NCI-H226 (cell line): ENCODE results near the gene TIMM23.
"Not testable (repeated sequence)": the region's sequence is repeated elsewhere in the genome, so short reads cannot be mapped to it uniquely, and the experiment has no call there.

ENCODE experiments used
- DNase-seq: peaks from one replicate; pipeline ENCODE4 v3.0.0-alpha.2; 2015

TIMM23 gene, protein sequence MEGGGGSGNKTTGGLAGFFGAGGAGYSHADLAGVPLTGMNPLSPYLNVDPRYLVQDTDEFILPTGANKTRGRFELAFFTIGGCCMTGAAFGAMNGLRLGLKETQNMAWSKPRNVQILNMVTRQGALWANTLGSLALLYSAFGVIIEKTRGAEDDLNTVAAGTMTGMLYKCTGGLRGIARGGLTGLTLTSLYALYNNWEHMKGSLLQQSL

GRCh38 chr10:45972106-45972812 lies at the start of gene TIMM23:
Gene TIMM23 (plus strand): TSS chr10:45972489. CDS start chr10:45972625, 136 bp downstream.
- DNase-seq = peak; percentile 83

DNA sequence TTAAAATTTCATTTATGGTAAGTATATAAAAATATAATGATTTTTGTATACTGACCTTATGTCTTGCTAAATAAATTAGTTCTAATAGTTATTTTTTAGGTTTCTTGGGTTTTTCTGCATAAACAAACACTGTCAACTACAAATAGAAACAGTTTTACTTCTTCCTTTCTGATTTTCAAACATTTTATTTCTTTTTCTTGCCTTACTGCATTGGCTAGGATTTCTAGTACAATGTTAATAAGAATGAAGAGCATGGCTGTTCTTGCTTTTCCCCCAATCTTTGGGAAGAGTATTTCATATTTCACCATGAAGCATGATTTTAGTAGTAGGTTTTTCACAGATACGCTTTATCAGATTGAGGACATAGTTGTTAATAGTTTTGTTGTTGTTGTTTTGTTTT lies 45.5 kb upstream of the TIMM23 start:
- DNase-seq = not testable (repeated sequence)

DNA sequence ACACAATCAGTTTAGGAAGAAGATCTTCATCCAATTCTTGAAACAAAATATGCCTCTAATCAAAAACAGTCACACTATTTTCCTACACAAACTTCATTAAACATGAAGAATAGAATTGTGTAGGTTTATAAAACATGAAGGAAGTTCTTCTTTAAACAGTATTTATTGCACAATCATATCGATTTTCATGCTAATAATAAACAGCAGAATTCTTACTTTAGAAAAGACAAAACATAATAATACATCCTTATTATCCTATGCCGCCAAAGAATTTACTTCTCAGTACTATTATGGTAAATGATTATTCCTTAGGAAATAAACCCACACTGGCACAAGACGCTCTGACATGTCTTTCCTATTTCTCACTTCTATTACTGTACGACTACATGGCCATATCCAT lies 41.0 kb upstream of the TIMM23 start:
- DNase-seq = not testable (repeated sequence)

- DNase-seq = not testable (repeated sequence)
Measured at GRCh38 chr10:45934788-45935187, 37.5 kb upstream of the TIMM23 start.

DNA sequence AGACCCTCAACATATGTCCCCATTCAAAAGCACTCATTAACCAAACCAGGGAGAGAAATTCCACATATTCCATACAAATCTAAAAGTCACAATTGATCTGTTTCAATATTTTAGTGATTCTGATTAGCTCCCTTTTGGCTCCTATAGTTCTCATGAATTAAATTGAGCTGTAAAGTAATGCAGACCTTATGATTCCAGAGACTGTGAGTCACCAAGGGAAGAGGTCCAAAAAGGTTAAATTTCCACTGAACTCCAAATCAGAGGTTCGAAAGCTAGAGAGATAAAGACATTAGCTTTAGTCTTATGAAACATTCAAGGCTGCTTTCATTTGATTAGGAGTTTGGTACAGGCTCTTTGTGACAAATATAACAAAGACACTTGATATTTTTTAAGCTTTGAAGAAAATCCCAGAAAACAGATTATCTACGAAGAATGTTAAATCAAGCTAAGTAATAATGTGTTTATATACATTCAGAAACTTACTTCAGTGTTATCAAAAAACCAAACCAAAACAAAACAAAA lies 33.1 kb upstream of the TIMM23 start:
- not testable (repeated sequence) for DNase-seq

DNA sequence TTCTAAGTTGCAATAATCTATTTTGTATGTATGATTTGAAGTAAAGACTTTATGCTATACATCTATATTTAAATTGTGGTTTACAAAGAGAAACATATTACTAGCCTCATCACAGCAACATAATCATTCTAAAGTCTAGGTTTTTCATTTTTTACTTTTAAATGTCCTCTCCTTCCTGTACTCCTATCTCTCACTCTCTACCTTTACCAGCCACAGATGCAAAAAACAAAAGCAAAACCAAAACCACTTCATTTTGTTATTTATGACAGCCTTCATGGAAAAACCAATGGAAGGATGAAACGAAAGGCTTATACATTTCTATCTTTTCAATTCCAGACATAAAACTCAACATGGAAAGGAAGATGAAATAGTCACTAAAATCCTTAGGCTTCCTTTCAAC lies 31.1 kb upstream of the TIMM23 start:
- not testable (repeated sequence) for DNase-seq

DNA sequence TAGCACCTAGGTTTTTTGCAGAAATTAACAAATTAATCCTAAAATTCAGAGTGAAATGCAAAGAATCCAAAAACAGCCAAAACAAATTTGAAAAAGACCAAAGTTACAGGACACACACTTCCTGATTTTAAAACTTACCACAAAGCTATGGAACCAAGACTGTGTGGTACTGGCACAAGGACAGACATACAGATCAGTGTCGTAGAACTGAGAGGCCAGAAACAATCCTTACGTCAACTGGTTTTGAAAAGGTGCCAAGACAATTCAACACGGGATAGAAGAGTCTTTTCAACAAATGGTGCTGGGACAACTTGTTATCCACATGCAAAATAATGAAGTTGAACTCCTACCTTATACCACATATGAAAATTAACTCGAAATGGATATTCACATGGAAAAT lies 26.8 kb upstream of the TIMM23 start:
- DNase-seq = not testable (repeated sequence)

DNA sequence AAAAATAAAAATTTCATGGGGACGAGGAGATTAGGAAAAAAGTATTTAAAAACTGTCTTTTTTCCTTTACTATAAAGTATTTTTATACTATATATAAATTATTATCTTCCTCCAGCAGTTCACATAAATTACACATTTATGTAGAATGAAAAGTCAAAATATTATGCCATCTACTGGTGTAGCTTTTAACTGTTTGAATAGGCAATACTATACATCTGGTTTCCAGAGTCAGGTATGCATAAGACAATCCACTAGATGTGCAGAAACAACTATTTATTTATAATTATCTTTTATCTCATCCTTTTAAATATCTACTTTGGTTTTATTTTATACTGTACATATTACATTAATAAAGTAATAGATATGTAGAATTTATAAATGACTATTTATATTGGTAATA lies 24.9 kb upstream of the TIMM23 start:
- not testable (repeated sequence) for DNase-seq

- peak; percentile 20 for DNase-seq
Measured at GRCh38 chr10:45948801-45949200, 23.5 kb upstream of the TIMM23 start.

DNA sequence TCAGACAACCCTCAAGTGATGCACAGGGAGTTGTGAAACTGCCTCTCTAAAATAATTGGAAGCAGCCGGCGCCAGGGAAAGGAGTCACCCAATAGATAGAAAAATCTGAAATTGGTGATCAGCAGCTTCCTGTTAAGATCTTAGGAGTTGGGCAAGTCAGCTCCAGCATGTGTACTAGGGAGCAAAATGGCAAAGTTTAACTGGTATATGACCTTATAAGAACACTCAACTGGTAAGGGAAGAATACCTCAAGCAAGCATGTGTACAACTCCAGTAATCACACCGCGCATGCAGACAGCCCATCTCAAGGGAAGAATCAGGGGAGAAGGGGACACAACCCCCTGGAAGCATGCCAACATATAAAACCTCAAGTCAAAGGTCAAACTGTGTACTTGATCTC lies 17.9 kb upstream of the TIMM23 start:
- DNase-seq = not testable (repeated sequence)

DNA sequence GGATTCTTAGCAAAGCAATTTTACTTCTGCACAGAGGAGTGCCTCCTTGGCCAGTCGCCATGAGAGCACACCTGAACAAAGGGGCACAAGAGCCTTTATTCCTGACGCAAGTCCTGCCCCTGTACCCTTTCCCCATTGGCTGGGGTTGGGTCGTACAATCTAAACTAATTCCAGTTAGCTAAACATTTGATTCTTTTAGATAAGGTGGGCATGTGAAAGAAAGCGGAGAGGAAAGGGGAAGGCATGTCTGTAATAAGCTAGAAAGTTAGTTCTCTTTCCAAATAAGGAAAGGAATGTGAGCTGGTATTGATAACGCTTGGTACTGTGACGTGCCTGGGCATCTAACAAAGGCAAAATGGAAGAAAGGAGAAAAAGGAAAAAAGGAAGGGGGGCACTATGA lies 15.7 kb upstream of the TIMM23 start:
- not testable (repeated sequence) for DNase-seq

GRCh38 chr10:45957928-45958327 lies 14.4 kb upstream of the TIMM23 start:
- not testable (repeated sequence) for DNase-seq

GRCh38 chr10:45962686-45963452 lies 9.4 kb upstream of the TIMM23 start:
- not testable (repeated sequence) for DNase-seq

DNA sequence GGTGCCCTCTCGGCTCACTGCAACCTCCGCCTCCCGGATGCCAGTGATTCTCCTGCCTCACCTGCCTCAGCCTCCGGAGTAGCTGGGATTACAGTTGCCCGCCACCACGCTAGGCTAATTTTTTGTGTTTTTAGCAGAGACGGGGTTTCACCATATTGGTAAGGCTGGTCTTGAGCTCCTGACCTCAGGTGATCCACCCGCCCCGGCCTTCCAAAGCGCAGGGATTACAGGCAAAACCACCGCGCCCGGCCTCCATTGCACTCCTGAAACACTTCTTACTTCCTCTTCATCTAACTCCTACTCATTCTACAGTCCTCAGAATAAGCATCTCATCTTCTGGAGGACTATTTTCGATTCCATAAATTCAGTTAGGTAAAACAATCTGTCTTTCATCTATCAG lies 1.3 kb upstream of the TIMM23 start:
- not testable (repeated sequence) for DNase-seq

DNA sequence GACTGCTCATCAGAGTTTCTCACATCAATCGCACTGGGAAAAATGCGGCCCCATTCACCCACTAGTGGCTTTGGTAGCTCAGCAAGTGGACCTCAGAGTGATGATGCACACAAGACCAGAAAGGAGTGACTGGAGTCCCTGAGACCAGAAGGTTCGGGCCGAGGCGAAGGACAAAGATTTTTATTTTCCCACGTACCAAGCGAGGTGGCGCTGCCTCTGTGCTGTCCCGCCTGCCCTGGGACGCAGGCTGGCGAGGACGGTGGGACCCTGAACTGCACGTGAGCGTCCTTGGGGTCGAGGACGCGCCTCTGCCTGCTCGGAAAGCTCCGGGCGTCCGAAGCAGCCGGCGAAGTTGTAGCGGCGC lies 565 bp upstream of the TIMM23 start:
- DNase-seq = not testable (repeated sequence)

DNA sequence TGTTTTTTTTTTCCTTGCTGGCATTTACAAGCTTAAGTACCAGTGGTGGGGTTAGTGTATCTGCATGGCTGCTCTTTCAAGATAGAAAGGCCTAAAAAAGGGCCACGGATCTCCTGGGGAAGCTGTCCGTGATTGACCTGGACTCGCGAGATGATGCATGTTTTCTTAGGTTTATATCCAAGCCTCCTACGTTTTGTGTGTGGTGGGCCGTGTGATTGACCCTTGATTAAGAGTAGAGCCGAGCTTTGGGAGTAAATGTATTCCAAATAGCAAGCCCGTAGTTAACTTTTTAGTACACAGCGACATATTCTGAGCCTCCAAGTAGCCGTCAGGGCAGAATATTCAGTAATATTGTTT lies 502 bp downstream of the TIMM23 start:
- DNase-seq = not testable (repeated sequence)

DNA sequence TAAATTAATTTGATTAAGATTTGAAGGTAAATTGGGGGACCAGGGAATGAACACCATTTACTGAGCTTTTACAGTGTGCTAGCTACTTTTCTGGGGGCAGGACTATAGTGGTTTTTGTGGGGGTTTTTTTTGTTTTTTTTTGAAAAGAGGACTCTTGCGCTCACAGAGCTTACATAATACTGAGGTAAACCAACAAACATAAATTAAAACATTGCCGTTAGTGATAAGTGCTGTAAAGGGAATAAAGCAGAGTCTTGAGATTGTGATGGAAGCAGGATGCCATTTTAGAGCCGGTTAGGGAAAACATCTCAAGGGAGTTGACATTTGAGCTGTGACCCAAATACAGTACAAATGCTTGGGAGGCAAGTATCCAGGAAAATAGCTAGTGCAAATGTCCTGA lies 1.8 kb downstream of the TIMM23 start:
- not testable (repeated sequence) for DNase-seq

GRCh38 chr10:45978554-45978953 lies 6.3 kb downstream of the TIMM23 start:
- DNase-seq = not testable (repeated sequence)

GRCh38 chr10:45981367-45981766 lies 9.1 kb downstream of the TIMM23 start:
- not testable (repeated sequence) for DNase-seq

DNA sequence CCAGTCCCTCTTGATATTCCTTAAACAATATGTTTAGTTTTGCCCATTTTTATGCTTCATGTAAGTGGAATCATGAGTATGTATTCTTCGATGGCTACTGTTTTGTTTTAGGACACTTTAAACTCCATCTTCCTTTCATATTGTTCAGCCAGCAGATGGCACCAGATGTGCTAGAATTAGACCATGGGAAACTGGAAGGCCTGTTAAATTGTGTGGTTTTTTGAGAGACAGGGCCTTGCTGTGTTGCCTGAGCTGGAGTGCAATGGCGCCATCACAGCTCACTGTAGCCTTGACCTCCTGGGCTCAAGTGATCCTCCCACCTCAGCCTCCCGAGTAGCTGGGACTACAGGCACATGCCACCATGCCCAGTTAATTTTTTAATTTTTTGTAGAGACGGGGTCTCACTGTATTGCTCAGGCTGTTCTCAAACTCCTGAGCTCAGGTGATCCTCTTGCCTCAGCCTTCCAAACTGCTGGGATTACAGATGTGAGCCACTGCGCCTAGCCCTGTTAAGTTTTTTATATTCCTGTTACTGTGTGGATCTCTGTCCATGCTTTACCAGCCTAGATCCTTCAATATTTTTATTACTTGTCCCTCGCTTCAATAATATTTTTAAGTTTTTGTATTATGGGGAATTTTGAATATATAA lies 11.4 kb downstream of the TIMM23 start:
- peak; percentile 40 for DNase-seq

- DNase-seq = not testable (repeated sequence)
Measured at GRCh38 chr10:45984473-45984872, 12.2 kb downstream of the TIMM23 start.

GRCh38 chr10:45985590-45985989 lies 13.3 kb downstream of the TIMM23 start:
- not testable (repeated sequence) for DNase-seq

GRCh38 chr10:45997557-45997956 lies 25.3 kb downstream of the TIMM23 start:
- no peak for DNase-seq
